Ammon's horn (tissue), 1 donor: Measurements from ENCODE around the gene TBC1D2.
"Not testable (repeated sequence)": the region's sequence is repeated elsewhere in the genome, so short reads cannot be mapped to it uniquely, and the experiment has no call there.

Source experiments
- DNase-seq: peaks from one replicate; pipeline ENCODE4 v3.0.0-alpha.2; 2016; ENCODE audit warnings: low spot score

TBC1D2 gene

GRCh38 chr9:98272083-98272482 lies 16.6 kb upstream of the TBC1D2 start:
- DNase-seq = no peak

- DNase-seq = no peak
Observed at GRCh38 chr9:98271479-98271878, 16.0 kb upstream of the TBC1D2 start.

GRCh38 chr9:98270284-98270683 lies 14.8 kb upstream of the TBC1D2 start:
- not testable (repeated sequence) for DNase-seq

- not testable (repeated sequence) for DNase-seq
Observed at GRCh38 chr9:98269652-98270051, 14.2 kb upstream of the TBC1D2 start.

- DNase-seq = not testable (repeated sequence)
Observed at GRCh38 chr9:98267556-98267955, 12.1 kb upstream of the TBC1D2 start.

- no peak for DNase-seq
Observed at GRCh38 chr9:98264516-98264915, 9.1 kb upstream of the TBC1D2 start.

- peak; percentile 93 for DNase-seq
Observed at GRCh38 chr9:98263482-98264357, 8.3 kb upstream of the TBC1D2 start.

GRCh38 chr9:98263080-98263479 lies 7.6 kb upstream of the TBC1D2 start:
- no peak for DNase-seq

- no peak for DNase-seq
Observed at GRCh38 chr9:98262056-98262455, 6.6 kb upstream of the TBC1D2 start.

GRCh38 chr9:98260635-98261034 lies 5.2 kb upstream of the TBC1D2 start:
- no peak for DNase-seq

GRCh38 chr9:98259791-98260190 lies 4.3 kb upstream of the TBC1D2 start:
- DNase-seq = no peak

GRCh38 chr9:98256756-98257155 lies 1.3 kb upstream of the TBC1D2 start:
- DNase-seq = no peak

- DNase-seq = no peak
Observed at GRCh38 chr9:98255061-98255577, 330 bp downstream of the TBC1D2 start.

- DNase-seq = no peak
Observed at GRCh38 chr9:98254228-98255060, 1.0 kb downstream of the TBC1D2 start.

GRCh38 chr9:98253565-98253964 lies 1.9 kb downstream of the TBC1D2 start:
- no peak for DNase-seq

GRCh38 chr9:98251551-98251950 lies 3.9 kb downstream of the TBC1D2 start:
- no peak for DNase-seq

GRCh38 chr9:98249771-98250170 lies 5.7 kb downstream of the TBC1D2 start:
- no peak for DNase-seq

- DNase-seq = peak; percentile 16
Observed at GRCh38 chr9:98248737-98249474, 6.5 kb downstream of the TBC1D2 start.

GRCh38 chr9:98247831-98248657 lies 7.4 kb downstream of the TBC1D2 start:
- no peak for DNase-seq

- DNase-seq = no peak
Observed at GRCh38 chr9:98242426-98242825, 13.0 kb downstream of the TBC1D2 start.
